Head of caudate nucleus (tissue), 42 donors: ENCODE data around the gene MED29.

ENCODE experiments used
- DNase-seq, 42 donors: peaks; one replicate each; pipeline versions ENCODE4 v3.0.0 to v3.0.0-alpha.2; 2020 to 2021; ENCODE audit warnings: mixed read lengths in 7 of 42
- intact Hi-C: fragments of 100-400 bp; cut with DNase I; formaldehyde crosslinking; loops from one replicate; pipeline ENCODE4 v1.15.0; 2022

Gene MED29, protein sequence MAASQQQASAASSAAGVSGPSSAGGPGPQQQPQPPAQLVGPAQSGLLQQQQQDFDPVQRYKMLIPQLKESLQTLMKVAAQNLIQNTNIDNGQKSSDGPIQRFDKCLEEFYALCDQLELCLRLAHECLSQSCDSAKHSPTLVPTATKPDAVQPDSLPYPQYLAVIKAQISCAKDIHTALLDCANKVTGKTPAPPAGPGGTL

DNA sequence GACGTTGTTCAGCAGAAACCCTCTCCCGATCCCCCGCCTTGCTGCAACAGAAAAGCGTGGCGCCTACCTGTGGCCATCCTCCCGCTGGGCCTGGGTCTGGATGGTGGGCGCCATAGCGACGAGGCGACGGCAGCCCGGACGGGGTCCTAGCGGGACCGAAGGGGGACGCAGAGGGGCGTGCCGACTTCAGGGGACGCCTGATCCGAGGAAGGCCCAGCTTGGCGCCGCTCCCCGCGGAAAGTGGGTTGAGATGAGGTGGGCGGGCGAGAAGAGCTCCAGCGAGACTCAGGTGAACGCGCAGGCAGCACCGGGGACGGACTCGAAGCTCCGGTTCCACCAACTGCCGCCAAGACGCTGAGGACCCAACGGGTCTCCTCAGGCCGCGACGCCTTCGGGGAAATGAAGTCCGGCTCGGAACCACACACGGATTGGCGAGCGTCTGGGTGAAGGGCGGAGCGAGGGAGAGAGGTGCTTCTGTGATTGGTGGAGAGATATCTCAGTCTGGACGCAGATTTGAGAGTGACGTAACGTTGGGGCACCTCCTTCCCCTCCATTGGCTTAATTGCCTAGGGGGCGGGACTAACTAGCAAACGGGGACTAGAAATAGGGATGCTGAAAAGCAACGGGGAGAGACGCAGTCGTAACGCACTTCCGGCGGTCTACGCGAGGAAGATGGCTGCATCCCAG is at the start of gene MED29, which contains the start of gene PAF1:
Gene MED29, plus strand, starts transcription at position 628 of the 687 bp plus-strand sequence. Its CDS starts 45 bp downstream, at position 673.
Gene PAF1, minus strand, starts transcription at position 356 of the 687 bp plus-strand sequence. Its CDS starts 242 bp downstream, at position 114.
- DNase-seq: peak; percentile 88 to 100 (median 98)
- intact Hi-C loops: loop anchor here (10.0 kb wide), 1 partner anchor 46 kb away; the partner anchor contains the start of gene SAMD4B

DNA sequence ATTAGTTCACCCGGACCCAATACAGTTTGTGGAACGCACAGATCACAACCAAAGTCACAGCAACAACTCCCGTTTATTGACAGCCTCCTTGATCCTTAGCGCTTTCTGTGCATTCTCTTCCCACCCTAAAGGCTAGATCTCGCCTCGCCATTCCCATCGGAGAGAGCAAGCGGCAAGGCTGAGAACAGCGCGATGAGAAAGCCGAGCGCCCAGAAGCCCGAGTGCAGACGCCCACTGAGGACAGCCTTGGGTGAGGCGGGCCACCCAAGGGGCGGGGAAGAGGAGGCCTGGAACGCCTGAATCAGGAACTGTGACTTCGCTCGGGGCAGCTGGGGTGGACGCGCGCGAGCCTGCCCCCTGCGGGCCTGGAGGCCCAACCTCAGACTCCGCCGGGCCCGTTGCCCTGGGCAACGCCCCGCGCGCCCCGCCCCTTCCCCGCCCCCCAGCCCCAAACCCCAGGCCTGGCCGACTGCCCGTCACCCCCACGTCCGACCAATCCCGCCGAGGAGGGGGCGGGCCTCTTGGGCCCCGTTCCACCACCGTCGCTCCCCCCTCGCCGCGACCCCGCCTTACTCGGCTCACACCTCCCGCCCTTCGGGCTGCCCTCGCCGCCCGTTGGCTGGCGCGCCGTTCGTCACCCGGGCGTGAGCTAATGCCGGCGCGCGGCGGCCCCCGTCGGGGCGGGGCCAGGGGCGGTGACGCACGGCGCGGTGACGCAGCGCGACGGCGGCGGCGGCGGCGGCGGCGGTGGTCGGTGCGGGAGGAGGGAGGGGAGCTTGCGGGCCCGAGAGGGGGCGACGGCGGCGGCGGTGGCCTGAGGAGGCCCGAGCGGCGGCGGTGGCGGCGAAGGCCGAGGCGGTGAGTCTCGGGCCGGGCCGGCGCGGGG is 49.2 kb upstream of the MED29 start, which contains the start of gene SAMD4B:
Gene SAMD4B, plus strand, starts transcription at position 703 of the 886 bp plus-strand sequence. CDS start 14,473 bp downstream, outside the sequence.
- DNase-seq: peak; percentile 96 to 100 (median 100)
- intact Hi-C loops: loop anchor here (10.0 kb wide), 1 partner anchor 53 kb away; the partner anchor contains the start of genes MED29 and PAF1

DNA sequence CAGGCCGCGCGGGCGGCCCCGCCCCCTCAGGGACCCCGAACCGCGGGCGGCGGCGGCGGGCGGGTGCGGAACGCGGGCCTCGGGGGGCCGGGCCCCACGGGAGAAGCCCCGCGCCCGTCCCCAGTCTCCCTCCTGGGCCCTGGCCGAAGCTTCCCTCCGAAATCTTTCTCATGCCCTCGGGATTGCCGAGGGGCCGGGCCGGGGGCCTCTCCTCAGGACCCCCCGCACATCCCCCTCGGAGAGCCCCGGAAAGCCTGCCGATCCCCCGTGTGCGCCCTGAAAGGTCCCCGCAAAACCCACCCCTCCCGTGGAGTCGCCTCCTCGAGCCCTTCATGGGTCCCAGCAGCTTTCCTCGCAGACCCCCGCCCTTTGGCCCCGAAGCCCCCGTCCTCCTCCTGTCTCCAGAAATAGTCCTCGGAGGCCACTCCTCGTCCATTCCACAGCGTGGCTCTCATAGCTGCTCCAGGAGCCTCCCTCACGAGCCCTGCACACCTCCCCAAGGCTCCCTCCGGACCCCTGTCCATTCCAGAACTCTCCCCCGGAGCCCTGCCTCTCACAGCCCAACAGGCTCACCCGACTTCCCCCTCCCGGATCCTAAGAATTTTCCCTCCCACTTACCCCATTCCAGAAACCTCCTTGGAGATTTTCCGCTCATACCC is 48.4 kb upstream of the MED29 start:
- DNase-seq: peak in 3 of 42 donors; percentile 10 to 20 (median 19)
- intact Hi-C loops: loop anchor here (10.0 kb wide), 1 partner anchor 52 kb away; the partner anchor contains the start of genes MED29 and PAF1

DNA sequence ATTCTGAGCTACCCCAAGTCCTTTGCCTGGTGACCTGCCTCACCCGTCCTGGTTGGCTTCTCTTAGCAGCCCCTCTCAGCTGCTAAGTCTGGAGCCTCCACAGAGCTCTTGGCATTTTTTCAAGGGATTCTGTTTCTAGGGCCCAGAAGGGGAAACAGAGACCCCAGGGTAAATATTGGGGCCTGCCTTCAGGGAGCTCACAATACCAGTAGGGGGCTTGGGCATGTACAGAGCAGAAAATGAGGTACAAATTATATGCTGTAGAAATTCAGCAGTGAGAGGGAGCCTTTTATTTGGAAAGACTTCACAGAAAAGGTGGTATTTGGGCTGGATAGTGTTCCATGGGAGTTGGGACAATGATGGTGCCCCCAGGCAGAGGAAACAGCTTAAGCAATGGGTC is 45.2 kb upstream of the MED29 start:
- no peak for DNase-seq
- intact Hi-C loops: loop anchor here (10.0 kb wide), 1 partner anchor 49 kb away; the partner anchor contains the start of genes MED29 and PAF1

DNA sequence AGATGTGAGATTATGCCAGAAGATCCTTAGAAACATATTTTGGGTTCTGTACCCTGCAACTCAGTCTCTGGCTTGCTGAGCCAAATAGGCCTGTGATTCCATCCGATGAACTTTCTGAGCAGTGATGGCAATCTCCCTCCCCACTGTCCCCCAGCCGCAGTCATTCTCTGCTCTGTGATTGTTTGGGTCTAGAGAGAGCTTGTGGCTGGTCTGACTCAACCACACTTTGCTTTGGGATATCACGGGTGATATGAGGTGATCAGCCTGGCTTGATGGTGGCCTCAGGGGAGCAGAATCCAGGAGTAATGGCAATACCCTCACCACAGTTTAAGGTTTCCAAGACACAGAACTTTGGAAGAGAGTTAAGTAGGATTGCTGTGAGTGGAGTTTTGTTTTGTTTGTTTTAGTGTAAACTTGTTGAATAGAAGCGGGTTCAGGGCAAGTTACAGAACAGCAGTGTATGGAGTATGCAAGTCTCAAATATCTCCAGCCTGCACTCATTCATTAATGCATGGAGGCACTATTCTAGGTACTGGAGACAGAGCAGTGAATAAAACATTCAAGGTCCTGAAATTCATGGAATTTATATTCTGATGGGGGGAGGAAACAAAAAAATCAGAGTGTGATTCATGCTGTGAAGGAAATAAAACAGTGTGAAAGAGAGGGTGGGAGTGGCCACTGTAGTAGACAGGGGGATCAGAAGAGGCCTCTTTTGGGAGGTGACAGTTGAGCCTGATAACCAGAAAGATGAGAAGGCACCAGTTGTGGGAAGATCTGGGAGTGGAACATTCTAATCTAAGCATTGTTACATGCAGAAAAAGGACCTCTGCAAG is 43.6 kb upstream of the MED29 start:
- DNase-seq: no peak
- intact Hi-C loops: loop anchor here (10.0 kb wide), 1 partner anchor 47 kb away; the partner anchor contains the start of genes MED29 and PAF1

DNA sequence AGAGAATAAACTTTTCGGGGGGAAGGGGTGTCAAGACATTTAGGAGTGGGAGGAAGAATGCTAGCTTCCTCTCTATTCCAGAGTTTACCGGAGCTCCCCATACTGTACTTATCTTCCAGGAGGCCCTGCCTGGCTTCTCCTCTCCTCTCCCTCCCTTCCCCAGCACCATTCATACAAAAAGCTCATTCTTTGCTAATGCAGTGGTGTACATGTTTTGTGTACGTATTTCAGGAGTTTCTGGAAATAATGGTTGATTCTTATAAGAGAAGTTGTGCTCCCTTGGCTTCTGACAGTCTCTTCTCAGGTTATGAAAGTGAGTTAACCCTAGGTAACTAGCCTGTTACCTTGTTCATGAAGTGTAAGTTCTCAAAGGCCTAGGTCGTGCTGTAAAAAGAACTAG is 41.9 kb upstream of the MED29 start:
- intact Hi-C loops: loop anchor here (10.0 kb wide), 1 partner anchor 45 kb away; the partner anchor contains the start of genes MED29 and PAF1
- DNase-seq: no peak

DNA sequence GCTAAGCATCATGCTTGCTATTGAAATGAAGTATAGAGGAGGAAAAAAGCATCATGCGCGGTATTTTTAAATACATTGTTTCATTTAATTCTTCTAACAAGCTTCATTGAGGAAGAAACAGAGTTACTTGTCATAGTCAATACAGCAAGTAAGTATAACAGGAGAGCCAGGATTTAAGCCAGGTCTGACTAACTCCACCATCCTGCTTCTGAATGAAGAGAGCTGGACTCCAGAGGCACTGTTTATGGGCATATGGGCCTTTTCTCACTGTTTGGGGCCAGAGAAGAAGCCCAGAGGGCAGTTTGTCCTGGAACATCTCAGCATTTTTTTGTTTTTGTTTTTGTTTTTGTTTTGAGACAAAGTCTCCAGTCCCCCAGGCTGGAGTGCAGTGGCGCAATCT is 41.0 kb upstream of the MED29 start:
- DNase-seq: no peak
- intact Hi-C loops: no loop called here

DNA sequence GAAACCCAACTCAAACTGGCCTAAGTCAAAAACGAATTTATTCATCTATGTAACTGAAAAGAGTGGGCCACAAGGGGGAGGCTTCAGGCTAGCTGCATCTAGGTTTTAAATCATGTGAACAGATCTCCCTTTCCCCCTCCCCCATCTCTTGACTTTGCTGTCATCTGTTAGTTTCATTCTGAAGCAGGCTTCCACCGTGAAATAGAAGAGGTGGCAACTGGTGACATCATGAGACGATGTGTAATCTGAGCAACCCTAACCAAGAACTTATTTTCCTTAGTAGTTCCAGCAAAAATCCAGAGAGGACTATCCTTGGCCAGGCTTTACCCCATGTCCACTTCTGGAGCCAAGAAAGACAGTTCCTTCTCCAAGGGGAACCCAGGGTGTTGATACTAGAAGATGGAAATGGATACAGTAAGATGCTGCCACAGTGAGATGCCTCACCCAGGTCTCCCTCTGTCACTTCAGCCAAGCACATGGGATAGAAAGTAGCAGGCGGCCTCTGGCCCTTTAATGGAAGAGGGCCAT is 39.6 kb upstream of the MED29 start:
- DNase-seq: peak in 5 of 42 donors; percentile 13 to 71 (median 31)
- intact Hi-C loops: no loop called here

DNA sequence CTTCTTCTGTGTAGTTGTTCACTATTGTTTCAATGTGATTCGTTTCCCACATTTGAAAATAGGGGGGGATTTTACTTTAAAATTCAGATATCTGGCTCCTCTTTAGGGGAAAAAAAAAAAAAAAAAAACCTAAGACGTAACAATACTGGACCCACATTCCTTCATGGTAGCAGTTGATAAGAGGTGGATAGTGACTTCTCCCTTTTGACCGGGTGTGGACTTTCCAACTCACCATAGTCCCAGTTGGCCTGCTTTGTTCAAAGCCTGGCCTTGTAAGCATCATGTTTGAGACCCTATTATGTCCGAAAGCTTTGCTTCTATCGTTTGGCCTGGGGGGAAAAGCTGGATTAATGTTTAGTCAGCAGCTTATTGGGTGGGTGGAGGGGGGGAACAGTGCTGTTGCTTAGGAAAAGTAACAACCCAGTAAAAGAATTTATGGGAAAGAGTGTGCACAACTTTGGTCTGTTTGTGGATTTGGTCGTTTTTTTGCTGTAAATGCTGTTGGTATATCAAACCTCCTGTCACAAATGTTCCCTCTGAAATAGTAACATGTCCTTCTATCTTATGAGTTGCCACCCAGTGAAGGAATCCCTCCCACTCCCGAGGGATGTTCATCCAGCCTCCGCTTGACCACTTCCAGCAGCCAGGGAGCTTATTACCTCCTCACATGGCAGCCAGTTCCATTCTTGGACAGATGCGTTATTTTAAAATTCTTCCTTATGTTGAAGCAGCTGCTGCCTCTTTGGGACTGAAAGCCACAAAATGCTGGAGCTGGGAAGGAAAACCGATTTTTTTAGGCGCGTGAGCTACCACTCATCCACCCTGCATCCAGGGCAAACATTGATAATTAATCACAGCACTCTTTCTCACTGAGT is 38.6 kb upstream of the MED29 start:
- intact Hi-C loops: no loop called here
- DNase-seq: no peak

DNA sequence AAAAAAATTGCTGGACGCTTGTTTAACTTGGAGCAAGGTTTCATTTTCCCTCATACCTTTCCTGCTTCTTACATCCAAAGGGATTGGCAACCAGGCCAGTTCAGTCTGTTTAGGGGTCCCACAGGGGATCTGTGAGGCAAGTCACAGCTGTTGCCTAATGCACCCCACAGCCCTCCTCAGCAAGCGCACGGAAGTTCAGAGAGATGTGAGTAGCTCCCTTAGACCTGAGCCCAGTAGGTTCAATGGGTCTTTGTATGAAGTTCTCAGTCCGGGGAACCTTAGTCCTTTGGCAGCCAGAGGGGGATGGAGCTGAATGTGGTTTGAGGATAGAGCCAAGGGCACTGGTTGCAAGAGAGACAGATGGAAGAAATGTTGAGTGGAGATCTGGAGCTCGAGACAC is 35.9 kb upstream of the MED29 start:
- peak in 27 of 42 donors; percentile 8 to 76 (median 44) for DNase-seq
- intact Hi-C loops: no loop called here

DNA sequence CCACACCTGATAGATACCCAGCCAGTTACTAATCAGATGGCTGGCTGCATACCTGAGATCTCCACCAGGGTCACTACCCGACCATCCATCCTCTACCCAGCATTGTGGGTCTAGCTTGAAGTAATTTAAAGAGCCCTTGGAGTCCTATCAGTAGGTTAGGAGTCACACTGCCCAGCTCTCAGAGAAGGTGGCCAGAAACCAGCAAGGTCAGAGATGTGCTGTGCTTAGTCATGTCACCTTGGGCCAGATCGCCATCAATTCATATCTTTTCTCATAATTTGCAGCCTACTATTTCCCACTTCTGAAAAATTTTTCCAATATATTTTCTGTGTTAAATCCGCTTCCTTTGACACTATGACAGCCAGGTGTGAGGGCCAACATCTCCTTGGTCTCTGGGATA is 35.1 kb upstream of the MED29 start:
- intact Hi-C loops: no loop called here

DNA sequence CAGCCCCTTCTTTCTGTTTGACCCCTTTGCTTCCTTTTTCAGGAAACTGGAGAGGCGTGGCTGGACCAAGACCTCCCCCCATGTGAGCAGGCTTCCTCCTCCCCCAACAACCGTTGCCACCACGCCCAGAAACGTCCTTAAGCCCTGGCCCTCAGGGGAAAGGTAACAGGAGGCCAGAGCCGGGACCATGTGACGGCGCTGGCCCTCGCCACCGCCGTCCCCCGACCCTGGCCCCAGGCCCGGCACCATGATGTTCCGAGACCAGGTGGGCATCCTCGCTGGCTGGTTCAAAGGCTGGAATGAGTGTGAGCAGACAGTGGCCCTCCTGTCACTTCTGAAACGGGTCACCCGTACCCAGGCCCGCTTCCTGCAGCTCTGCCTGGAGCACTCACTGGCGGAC is 34.5 kb upstream of the MED29 start:
- no peak for DNase-seq
- intact Hi-C loops: no loop called here

More for the DNA sequence above, 35.1 kb upstream of the MED29 start:
- no peak for DNase-seq

DNA sequence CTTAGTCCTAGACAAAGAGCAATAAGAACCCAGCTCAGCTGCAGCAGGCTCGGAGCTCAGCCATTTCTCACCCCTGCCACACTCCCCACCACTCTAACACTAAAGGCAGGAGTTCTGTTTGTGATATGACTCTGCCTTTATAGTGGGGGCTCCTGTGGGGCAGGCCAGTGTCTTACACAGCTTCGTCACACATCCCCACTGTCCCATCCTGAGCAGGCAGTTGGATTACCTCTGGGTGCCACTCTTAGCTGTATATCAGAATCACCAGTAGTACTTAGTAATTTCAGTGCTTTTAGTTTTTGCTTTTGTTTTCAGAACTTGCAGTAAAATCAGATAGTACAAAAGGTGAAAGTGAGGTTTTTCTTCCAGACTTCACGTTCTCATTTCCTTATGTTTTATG is 32.2 kb upstream of the MED29 start:
- intact Hi-C loops: no loop called here
- DNase-seq: no peak

DNA sequence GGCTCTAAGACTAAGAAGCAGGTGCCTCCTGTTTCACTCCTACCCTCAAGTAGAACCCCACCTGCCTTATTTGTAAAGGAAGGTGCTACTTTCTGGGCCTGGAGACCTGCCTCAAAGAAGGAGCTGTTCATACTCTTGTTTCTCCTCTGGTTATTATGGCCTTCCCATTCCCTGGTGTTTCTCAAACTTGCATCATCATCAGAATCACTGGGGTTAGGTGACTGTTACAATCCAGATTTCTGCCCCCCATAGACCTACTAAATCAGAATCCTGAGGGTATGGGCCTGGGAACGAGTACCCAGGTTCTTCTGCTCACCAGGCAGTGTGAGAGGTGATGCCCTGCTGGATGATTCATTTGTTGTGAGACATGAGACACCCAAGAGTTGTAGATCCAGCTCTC is 30.6 kb upstream of the MED29 start:
- no peak for DNase-seq
- intact Hi-C loops: no loop called here

DNA sequence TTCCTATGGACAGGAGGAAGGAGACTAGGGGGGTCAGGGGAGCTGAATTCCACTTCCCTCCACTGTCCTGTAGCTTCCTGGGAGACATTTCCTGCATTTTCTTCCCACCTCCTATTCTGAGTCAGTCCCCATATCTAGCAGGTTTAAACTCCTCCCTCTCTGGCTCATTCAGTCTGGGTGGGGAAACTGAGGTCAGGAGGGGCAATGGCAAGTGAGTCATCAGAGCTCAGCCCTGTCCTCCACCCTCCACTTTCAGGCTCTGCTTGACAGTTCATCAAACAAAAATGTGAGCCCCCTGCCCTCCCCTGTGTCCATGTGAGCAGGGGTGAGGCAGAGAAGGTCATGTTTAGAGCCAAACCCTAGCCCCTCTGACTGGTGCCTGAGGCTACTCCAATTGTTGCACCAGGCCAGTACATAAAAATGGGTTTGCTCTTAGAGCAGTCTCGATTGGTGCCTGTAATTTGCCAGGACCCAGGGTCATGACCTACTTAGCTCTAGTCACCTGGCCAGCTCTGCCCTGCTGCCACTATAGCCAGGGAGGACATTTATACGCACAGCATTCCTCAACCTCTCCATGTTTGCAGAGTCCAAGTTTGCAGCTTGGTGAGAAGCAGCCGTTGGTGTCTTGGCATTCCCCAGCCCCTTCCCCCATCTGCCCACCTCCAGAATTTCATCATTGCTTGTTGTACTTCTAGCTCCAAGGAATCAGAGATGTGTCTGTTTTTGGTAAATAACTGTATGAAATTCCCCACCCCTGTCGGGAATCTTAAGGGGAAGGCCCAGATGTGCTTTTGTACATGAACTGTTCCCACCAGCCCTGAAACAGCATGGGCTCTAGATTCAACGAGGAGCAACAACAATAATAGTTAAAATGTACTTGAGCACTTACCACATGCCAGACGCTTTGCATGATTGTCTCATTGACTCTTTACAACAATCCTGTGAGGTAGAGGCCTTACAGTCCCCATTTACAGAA is 28.2 kb upstream of the MED29 start:
- DNase-seq: no peak
- intact Hi-C loops: no loop called here
